Keratinocyte (primary cell): ENCODE data around the gene SLCO3A1. TPM values are rescaled to one million over a fixed set of nuclear protein-coding genes. Genes with fewer than 3 reads are reported as not detected.

Source experiments
- DNase-seq: peaks from one replicate; pipeline ENCODE4 v3.0.0-alpha.2; 2011; ENCODE audit warnings: low read depth, missing footprints, low spot score
- FAIRE-seq: peaks from 2 replicates; lab custom pipeline; 2011; peaks lifted over from hg19 to GRCh38; lab: Jason Lieb, UNC
- H2AFZ ChIP-seq: 2 replicates; pipeline ENCODE4 v1.6.0; 2012; ENCODE audit warnings: low read length, control low read depth, inconsistent platforms; ENCODE audit not compliant: control insufficient read depth
- H3K27ac ChIP-seq: 2 replicates; pipeline ENCODE4 v1.5.1; 2011; ENCODE audit warnings: low read length; ENCODE audit not compliant: control insufficient read depth, insufficient read depth
- H3K27me3 ChIP-seq: 3 replicates; pipeline ENCODE4 v1.6.0; 2011; ENCODE audit warnings: low read length; ENCODE audit not compliant: control insufficient read depth, insufficient read depth; ENCODE audit errors: extremely low read depth
- H3K36me3 ChIP-seq, 2 experiments: 2 replicates in 1 of 2; 3 replicates in 1 of 2; pipeline ENCODE4 v1.5.1; 2011; ENCODE audit warnings: low read length in 2 of 2, mild to moderate bottlenecking in 1 of 2; ENCODE audit not compliant: control insufficient read depth in 2 of 2, insufficient read depth in 2 of 2; ENCODE audit errors: extremely low read depth in 1 of 2
- H3K4me1 ChIP-seq: 3 replicates; pipeline ENCODE4 v1.5.1; 2011; ENCODE audit warnings: low read length; ENCODE audit not compliant: control insufficient read depth, insufficient read depth; ENCODE audit errors: extremely low read depth
- H3K4me2 ChIP-seq: 3 replicates; pipeline ENCODE4 v1.6.0; 2011; ENCODE audit warnings: low read depth, low read length; ENCODE audit not compliant: control insufficient read depth, insufficient read depth; ENCODE audit errors: extremely low read depth
- H3K4me3 ChIP-seq, 3 experiments: fragments of 200-600 bp in 1 of 3; sonication (generic) in 1 of 3; 2 replicates in 2 of 3; 3 replicates in 1 of 3; pipeline ENCODE4 v1.5.1; 2011 to 2016; ENCODE audit warnings: low read length in 3 of 3, mild to moderate bottlenecking in 3 of 3, control low read depth in 2 of 3, inconsistent platforms in 1 of 3, low read depth in 1 of 3, mixed read lengths in 1 of 3, mixed run types in 1 of 3, moderate library complexity in 1 of 3; ENCODE audit not compliant: control insufficient read depth in 2 of 3, insufficient read depth in 2 of 3; ENCODE audit errors: extremely low read depth in 1 of 3
- H3K79me2 ChIP-seq: 2 replicates; pipeline ENCODE4 v1.6.0; 2012; ENCODE audit warnings: low read length; ENCODE audit not compliant: control insufficient read depth, insufficient read depth
- H3K9ac ChIP-seq: 3 replicates; pipeline ENCODE4 v1.6.0; 2011; ENCODE audit warnings: low read length; ENCODE audit not compliant: control insufficient read depth, insufficient read depth; ENCODE audit errors: extremely low read depth
- H3K9me1 ChIP-seq: 3 replicates; pipeline ENCODE4 v1.6.0; 2011; ENCODE audit warnings: low read length; ENCODE audit not compliant: control insufficient read depth, insufficient read depth; ENCODE audit errors: extremely low read depth
- H3K9me3 ChIP-seq: 2 replicates; pipeline ENCODE4 v1.5.1; 2012; ENCODE audit warnings: low read depth, low read length; ENCODE audit not compliant: control insufficient read depth
- H4K20me1 ChIP-seq: 3 replicates; pipeline ENCODE4 v1.6.0; 2011; ENCODE audit warnings: low read length; ENCODE audit not compliant: control insufficient read depth, insufficient read depth; ENCODE audit errors: extremely low read depth
- EZH2 ChIP-seq: IDR thresholded peaks from one replicate; pipeline ENCODE4 v1.6.1; 2012; ENCODE audit warnings: inconsistent platforms, mild to moderate bottlenecking, low read length, moderate library complexity
- dilution Hi-C: fragments of 300-500 bp; cut with MboI; formaldehyde crosslinking; loops from one replicate; pipeline ENCODE4 v1.7.0; 2020; ENCODE audit warnings: low sequenced_read_pairs; ENCODE audit not compliant: extremely low pct_ligation_motif_present
- polyA plus RNA-seq, 5 experiments: library from polyadenylated mRNA; depleted of rRNA in 3 of 5; stranded (reverse) in 3 of 5; stranded (forward) in 1 of 5; unstranded in 1 of 5; fragments of >200 nt; gene quantifications; 1 replicate in 1 of 5; 2 replicates in 3 of 5; 3 replicates in 1 of 5; pipeline versions ENCODE4 v1.2.1 to v1.2.3, GENCODE V29; 2011 to 2012; ENCODE audit warnings: missing spikeins in 2 of 5, low read depth in 1 of 5, low replicate concordance in 1 of 5
- TF ChIP-seq, protein P1 (sequence below), 3 experiments: IDR thresholded peaks in 1 of 3; conservative IDR thresholded peaks in 1 of 3; optimal IDR thresholded peaks in 1 of 3; 2 replicates in 2 of 3; 3 replicates in 1 of 3; pipeline versions ENCODE3 to v1.5.1; 2011; ENCODE audit warnings: low read length in 3 of 3, mild to moderate bottlenecking in 3 of 3, moderate library complexity in 2 of 3, control low read depth in 1 of 3, inconsistent platforms in 1 of 3; ENCODE audit not compliant: insufficient read depth in 2 of 3; ENCODE audit errors: extremely low read depth in 1 of 3

SLCO3A1 gene
- polyA plus RNA-seq, 1 donor (not counting 4 experiments of a cell fraction or from before 2014, with no cell fraction given): 21.3 TPM

DNA sequence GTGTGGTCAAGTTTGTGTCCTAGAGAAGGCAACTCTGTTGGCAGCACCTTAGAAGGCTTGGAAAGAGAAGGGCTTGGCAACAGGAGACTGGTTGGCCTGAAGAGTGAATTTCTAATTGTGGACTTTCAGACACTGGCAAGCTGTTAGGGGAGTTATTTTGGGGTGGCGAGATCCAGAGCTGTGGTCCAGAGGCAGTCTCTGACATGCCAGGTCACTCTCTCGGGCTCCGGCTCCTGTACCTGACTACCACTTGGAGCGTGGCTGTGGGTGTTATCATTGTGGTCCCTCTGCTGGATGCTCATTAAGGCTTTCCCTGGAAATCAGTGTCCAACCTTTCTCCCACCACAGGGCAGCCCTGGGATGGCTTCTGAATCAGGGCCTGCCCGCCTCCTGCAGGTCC is 209.0 kb downstream of the SLCO3A1 start:
- dilution Hi-C loops: no loop called here
- H3K4me2 ChIP-seq: no peak overlapping the region
- peaks cover 15% of the 10 kb centered on the region for H3K4me1 ChIP-seq
- H3K9me3 ChIP-seq: no peaks in the 10 kb centered on the region
- H3K27ac ChIP-seq: no peak overlapping the region
- DNase-seq (no peak), FAIRE-seq (no peak)
- H4K20me1 ChIP-seq: no peaks in the 10 kb centered on the region
- no peak overlapping the region for H3K9ac ChIP-seq
- H3K36me3 ChIP-seq: no peaks in the 10 kb centered on the region
- no peaks in the 10 kb centered on the region for H3K9me1 ChIP-seq
- no peak overlapping the region for H3K4me3 ChIP-seq
- H3K27me3 ChIP-seq: no peaks in the 10 kb centered on the region
- H2AFZ ChIP-seq: no peak overlapping the region
- no peak for TF ChIP-seq EZH2
- TF ChIP-seq, protein P1, sequence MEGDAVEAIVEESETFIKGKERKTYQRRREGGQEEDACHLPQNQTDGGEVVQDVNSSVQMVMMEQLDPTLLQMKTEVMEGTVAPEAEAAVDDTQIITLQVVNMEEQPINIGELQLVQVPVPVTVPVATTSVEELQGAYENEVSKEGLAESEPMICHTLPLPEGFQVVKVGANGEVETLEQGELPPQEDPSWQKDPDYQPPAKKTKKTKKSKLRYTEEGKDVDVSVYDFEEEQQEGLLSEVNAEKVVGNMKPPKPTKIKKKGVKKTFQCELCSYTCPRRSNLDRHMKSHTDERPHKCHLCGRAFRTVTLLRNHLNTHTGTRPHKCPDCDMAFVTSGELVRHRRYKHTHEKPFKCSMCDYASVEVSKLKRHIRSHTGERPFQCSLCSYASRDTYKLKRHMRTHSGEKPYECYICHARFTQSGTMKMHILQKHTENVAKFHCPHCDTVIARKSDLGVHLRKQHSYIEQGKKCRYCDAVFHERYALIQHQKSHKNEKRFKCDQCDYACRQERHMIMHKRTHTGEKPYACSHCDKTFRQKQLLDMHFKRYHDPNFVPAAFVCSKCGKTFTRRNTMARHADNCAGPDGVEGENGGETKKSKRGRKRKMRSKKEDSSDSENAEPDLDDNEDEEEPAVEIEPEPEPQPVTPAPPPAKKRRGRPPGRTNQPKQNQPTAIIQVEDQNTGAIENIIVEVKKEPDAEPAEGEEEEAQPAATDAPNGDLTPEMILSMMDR (optimal IDR thresholded peaks at IDR 0.05 in 1 of 3, IDR thresholded peaks at IDR 0.05 in 1 of 3, conservative IDR thresholded peaks at IDR 0.05 in 1 of 3; ENCODE audit: extremely low read depth in 1 of 3, insufficient read depth in 2 of 3, low read length in 3 of 3): no peak
- H3K79me2 ChIP-seq: peaks cover 5% of the 10 kb centered on the region

DNA sequence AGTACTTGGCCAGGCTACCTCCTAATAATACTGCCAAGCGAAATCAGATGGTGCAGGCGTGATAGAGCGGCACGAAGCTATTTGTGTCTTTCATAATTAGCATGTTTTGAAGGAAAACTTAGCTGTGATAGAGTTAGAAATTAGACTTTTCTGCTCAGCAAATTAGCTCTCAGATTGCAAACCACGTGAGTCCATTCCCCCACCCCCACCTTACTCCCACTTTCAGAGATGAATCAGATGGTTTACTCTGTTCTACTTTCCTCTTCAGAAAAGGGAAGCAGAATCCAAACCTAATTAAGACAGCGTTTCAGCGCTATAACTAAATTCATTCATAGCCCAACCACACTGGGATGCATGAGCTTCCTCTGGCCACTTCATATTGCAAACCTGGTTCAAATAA is 214.6 kb downstream of the SLCO3A1 start:
- H3K9me1 ChIP-seq: no peaks in the 10 kb centered on the region
- no peaks in the 10 kb centered on the region for H3K27me3 ChIP-seq
- no peak overlapping the region for H3K9ac ChIP-seq
- no peaks in the 10 kb centered on the region for H4K20me1 ChIP-seq
- no peak overlapping the region for H3K4me2 ChIP-seq
- FAIRE-seq (no peak), DNase-seq (no peak)
- H3K27ac ChIP-seq: no peak overlapping the region
- H2AFZ ChIP-seq: no peak overlapping the region
- no peak for TF ChIP-seq EZH2
- TF ChIP-seq, protein P1 (optimal IDR thresholded peaks at IDR 0.05 in 1 of 3, IDR thresholded peaks at IDR 0.05 in 1 of 3, conservative IDR thresholded peaks at IDR 0.05 in 1 of 3; ENCODE audit: extremely low read depth in 1 of 3, insufficient read depth in 2 of 3, low read length in 3 of 3): no peak
- H3K9me3 ChIP-seq: no peaks in the 10 kb centered on the region
- dilution Hi-C loops: no loop called here
- peaks cover 12% of the 10 kb centered on the region for H3K79me2 ChIP-seq
- peaks cover 19% of the 10 kb centered on the region for H3K4me1 ChIP-seq
- no peak overlapping the region for H3K4me3 ChIP-seq
- H3K36me3 ChIP-seq: no peaks in the 10 kb centered on the region
